ENCODE data around the gene IGFBP5. TPM values are rescaled to one million over a fixed set of nuclear protein-coding genes. Genes with fewer than 3 reads are reported as not detected.

The IGFBP5 gene
- total RNA-seq, 2 experiments from 2014 or later: 0.08 to 0.14 TPM

DNA sequence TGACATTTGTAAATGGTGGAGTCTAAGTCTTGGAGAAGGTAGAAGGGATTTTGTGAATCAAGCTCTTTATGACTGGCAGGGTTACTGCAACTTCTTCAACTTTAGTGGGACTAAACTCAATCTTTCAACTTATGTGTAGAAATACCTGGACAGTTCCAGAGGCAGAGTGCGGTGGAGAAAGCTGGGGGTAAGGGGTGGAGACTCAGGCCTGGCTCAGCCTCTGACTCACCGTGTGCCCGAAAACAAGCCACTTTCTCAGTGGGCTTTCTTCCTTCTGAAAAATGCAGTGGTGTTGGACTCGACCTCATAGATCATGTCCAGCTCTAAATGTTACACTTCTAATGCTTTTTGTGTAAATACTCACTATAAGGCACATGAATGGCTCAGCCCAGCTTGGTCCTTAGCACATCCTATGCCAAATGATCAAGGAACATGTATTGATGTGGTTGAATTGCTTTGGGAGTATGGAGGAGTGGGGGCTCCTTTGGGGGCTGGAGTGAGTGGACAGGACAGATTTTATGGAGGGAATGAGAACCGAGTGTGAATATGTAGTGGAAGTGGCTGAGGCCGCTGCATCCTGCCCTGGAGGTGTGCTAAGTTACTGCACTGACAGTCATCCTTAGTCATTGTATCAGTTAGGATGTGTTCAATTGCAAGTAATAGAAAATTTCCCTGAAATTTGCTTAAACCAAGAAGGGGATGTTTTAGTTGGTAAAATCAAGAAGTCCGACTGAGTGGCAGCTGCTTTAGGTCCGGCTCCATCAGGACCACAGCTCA, 32.2 kb upstream of the IGFBP5 start:
- H3K4me3 Mint-ChIP-seq: no peak overlapping the region
- DNase-seq (no peak), ATAC-seq (ENCODE audit: low read depth) (no peak)
- no peak overlapping the region for H3K27ac Mint-ChIP-seq
- POLR2A ChIA-PET: no interaction called here
- no peaks in the 10 kb centered on the region for H3K36me3 Mint-ChIP-seq
- no peaks in the 10 kb centered on the region for H3K9me3 Mint-ChIP-seq
- peaks cover 1% of the 10 kb centered on the region for H3K4me1 Mint-ChIP-seq
- peaks cover 10% of the 10 kb centered on the region for H3K27me3 Mint-ChIP-seq

DNA sequence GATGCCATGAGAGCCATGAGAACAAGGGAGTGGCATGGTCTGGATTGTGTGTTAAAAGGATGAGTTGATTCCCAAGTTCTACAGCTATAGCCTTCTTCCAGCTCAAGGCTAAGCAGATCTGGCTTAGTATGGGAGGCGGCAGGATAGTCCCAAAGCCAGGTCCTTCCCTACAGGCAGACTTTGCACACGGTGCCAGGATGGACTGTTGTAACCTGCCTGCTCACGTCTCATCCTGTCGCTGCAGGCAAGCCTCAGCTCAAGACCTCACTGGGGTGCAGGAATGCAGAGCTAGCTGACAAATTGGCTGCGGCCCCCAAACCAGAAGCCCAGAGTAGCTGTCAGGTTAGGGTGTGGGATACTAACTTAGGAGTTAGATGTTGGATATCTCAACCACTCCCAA, 28.8 kb upstream of the IGFBP5 start:
- DNase-seq (no peak), ATAC-seq (ENCODE audit: low read depth) (no peak)
- H3K27ac Mint-ChIP-seq: no peak overlapping the region
- no peak overlapping the region for H3K4me3 Mint-ChIP-seq
- no peaks in the 10 kb centered on the region for H3K9me3 Mint-ChIP-seq
- H3K36me3 Mint-ChIP-seq: no peaks in the 10 kb centered on the region
- POLR2A ChIA-PET: no interaction called here
- H3K4me1 Mint-ChIP-seq: peaks cover 1% of the 10 kb centered on the region
- H3K27me3 Mint-ChIP-seq: peaks cover 3% of the 10 kb centered on the region

DNA sequence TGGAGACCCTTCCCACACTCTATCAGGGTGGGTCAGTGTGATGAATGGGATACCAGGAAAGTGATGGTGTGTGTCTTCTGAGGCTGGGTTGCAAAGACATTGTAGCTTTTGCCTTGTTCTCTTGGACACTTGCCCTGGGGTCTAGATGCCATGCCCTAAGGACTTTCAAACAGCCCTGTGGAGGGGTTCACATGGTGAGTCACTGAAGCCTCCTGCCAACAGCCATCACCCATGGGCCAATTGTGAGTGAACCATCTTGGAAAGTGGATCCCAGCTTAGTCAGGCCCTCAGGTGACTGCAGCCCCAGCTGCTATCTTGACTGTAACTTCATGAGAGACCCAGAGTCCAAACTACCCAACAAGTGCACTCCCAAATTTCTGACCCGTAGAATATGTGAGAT, 25.8 kb upstream of the IGFBP5 start:
- Mint-ChIP-seq H3K27ac (no peak overlapping the region), H3K9me3 (no peaks in the 10 kb centered on the region), H3K4me1 (peaks cover 1% of the 10 kb centered on the region)

DNA sequence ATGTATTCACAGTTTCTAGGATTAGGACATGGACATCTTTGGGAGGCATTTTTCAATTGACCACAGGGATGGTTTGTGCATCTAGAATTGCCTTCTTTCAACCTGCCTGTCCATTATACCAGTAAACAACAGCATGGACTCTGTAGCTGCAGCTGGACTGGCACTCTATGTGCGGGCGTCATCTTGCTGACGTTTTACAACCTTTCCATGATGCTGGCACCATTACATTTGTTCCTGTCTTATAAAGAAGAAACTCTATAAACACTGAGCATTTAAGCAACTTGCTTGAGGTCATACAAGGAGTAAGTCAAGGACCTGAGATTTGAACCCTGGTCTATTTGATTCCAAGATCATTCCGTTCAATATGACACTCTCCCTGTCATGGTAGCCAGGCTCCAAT, 25.4 kb upstream of the IGFBP5 start:
- no peak for DNase-seq
- POLR2A ChIA-PET: no interaction called here
- H3K27me3 Mint-ChIP-seq: peaks cover 5% of the 10 kb centered on the region
- peaks cover 1% of the 10 kb centered on the region for H3K4me1 Mint-ChIP-seq
- no peaks in the 10 kb centered on the region for H3K36me3 Mint-ChIP-seq
- no peak overlapping the region for H3K4me3 Mint-ChIP-seq
- no peak overlapping the region for H3K27ac Mint-ChIP-seq
- H3K9me3 Mint-ChIP-seq: no peaks in the 10 kb centered on the region
- ATAC-seq (ENCODE audit: low read depth): no peak

More for the DNA sequence above, 25.8 kb upstream of the IGFBP5 start:
- Mint-ChIP-seq H3K36me3 (no peaks in the 10 kb centered on the region), H3K4me3 (no peak overlapping the region), H3K27me3 (peaks cover 5% of the 10 kb centered on the region)
- ATAC-seq (ENCODE audit: low read depth): no peak
- no peak for DNase-seq
- POLR2A ChIA-PET: no interaction called here

DNA sequence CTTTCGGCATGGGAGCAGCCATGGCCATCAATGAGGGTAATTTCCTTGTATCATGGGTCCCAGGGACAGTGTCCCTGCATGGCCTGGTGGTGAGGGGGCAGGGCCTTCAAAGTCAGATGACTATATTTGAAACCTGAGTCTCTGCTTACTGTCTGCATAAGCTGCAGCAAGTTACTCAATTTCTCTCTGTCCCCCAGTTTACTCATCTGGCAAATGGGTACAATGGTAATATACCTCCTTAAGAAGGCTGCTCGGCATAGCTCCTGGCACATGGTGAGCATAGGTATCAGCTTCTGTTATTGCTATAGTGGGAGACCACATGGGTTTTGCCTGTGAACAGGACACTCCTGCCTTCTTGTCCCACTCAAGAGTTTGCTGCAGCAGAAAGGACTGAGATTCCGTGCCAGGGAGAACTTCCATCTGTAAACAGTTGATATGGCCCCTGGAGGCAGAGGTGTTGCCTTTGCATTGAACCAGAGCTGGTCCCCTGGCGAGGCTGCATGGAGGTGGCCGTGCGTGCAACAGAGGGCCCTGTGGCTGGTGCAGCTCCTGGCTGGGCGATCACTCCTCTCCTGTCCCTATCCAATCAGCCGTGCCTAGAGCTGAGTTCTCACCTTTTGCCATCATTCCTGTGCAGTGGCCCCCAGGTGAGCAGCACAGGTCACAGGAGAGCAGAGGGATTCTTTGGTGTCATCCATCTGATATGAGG, 22.7 kb upstream of the IGFBP5 start:
- DNase-seq (no peak), ATAC-seq (ENCODE audit: low read depth) (no peak)
- Mint-ChIP-seq H3K27ac (no peak overlapping the region), H3K4me1 (no peaks in the 10 kb centered on the region), H3K27me3 (peaks cover 8% of the 10 kb centered on the region), H3K4me3 (no peak overlapping the region), H3K9me3 (no peaks in the 10 kb centered on the region), H3K36me3 (no peaks in the 10 kb centered on the region)
- POLR2A ChIA-PET: no interaction called here

DNA sequence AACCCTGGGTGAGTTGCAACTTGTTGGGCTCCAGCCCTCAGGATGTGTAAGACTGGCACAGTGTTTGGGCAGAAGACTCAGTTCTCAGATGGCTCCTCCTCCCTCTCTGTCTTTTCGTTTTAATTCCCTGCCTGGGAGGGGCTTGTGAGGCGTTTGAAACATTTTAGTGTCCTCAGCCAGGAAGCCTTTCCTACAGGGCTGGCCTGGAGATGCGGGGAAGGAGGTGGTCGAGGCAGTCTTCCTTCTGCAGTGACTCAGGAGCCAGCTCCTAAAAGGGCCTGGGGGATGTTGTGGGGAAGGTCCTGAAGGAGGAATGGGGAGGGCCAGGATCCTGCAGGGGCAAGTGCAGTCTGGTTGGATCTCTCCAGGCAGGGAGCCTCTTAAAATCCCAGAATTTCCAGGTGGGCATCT, 22.1 kb upstream of the IGFBP5 start:
- no peaks in the 10 kb centered on the region for H3K4me1 Mint-ChIP-seq
- DNase-seq (no peak), ATAC-seq (ENCODE audit: low read depth) (no peak)
- no peak overlapping the region for H3K4me3 Mint-ChIP-seq
- H3K27ac Mint-ChIP-seq: no peak overlapping the region
- no peaks in the 10 kb centered on the region for H3K9me3 Mint-ChIP-seq
- H3K27me3 Mint-ChIP-seq: peaks cover 8% of the 10 kb centered on the region
- no peaks in the 10 kb centered on the region for H3K36me3 Mint-ChIP-seq
- POLR2A ChIA-PET: no interaction called here

DNA sequence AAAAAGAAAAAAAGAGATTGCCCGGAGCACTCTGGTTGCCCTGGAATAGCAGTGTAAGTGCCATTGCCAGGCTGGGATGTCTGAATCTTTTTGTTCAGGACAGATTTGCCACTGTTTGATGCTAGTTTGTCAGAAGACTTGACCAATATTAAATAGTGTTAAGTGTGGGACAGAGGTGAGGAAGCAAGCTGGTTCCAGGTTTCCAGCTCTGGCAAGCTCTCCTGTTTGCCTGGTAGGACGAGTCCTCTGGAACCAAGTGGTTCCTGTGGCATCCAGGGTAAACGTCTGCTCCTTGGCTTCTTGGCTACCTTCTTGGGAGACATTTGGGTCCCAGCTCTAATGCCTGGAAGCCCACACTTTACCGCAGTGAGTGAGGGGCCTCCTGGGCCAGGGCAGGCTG, 20.8 kb upstream of the IGFBP5 start:
- POLR2A ChIA-PET: no interaction called here
- Mint-ChIP-seq H3K27ac (no peak overlapping the region), H3K4me1 (no peaks in the 10 kb centered on the region), H3K9me3 (no peaks in the 10 kb centered on the region), H3K27me3 (peaks cover 11% of the 10 kb centered on the region), H3K36me3 (no peaks in the 10 kb centered on the region), H3K4me3 (no peak overlapping the region)
- ATAC-seq (ENCODE audit: low read depth): no peak
- no peak for DNase-seq

DNA sequence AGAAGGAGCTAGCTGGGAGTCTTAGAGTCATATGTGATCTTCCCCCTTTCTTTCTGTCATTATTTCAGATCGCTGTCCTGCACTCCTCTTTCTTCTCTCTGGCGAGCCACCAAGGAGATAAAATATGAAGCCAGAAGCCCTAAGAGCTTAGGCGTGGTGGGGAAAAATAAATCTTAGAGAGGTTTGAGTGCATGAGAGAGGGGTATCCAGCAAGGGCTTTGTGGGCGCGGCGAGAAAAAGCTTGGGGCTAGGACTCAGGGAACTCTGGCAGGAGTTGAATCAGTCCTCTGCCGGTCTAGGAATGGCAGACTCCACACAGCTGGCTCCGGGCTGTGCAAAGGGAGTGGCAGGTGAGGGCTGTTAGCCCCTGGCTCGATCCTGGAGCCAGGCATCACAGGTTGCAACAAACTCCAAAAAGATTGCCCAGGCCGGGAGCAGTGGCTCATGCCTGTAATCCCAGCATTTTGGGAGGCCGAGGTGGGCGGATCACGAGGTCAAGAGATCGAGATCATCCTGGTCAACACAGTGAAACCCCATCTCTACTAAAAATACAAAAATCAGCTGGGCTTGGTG, 20.1 kb upstream of the IGFBP5 start:
- DNase-seq: no peak
- H3K4me3 Mint-ChIP-seq: no peak overlapping the region
- no peaks in the 10 kb centered on the region for H3K9me3 Mint-ChIP-seq
- POLR2A ChIA-PET: no interaction called here
- H3K27me3 Mint-ChIP-seq: peaks cover 11% of the 10 kb centered on the region
- ATAC-seq (ENCODE audit: low read depth): no peak
- no peak overlapping the region for H3K27ac Mint-ChIP-seq
- no peaks in the 10 kb centered on the region for H3K36me3 Mint-ChIP-seq
- no peaks in the 10 kb centered on the region for H3K4me1 Mint-ChIP-seq

DNA sequence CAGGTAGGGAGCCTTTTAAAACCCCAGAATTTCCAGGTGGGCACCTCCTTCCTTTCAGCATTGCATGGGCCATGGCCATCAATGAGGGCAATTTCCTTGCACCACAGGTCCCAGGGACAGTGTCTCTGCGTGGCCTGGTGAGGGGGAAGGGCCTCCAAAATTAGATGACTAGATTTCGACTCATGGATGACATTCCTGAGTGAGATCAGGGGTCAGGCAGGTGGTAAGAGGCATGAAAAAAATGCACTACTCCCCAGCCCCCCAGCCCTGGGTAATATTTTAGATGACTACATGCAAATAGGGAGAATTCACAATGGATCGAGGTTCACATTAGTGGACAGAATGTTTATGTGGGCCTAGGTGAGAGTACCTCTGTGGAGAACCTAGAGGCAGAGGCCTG, 19.0 kb upstream of the IGFBP5 start:
- Mint-ChIP-seq H3K4me3 (no peak overlapping the region), H3K27ac (no peak overlapping the region), H3K27me3 (peaks cover 11% of the 10 kb centered on the region), H3K36me3 (no peaks in the 10 kb centered on the region), H3K4me1 (no peaks in the 10 kb centered on the region), H3K9me3 (no peaks in the 10 kb centered on the region)
- ATAC-seq (ENCODE audit: low read depth) (no peak), DNase-seq (no peak)
- POLR2A ChIA-PET: no interaction called here

DNA sequence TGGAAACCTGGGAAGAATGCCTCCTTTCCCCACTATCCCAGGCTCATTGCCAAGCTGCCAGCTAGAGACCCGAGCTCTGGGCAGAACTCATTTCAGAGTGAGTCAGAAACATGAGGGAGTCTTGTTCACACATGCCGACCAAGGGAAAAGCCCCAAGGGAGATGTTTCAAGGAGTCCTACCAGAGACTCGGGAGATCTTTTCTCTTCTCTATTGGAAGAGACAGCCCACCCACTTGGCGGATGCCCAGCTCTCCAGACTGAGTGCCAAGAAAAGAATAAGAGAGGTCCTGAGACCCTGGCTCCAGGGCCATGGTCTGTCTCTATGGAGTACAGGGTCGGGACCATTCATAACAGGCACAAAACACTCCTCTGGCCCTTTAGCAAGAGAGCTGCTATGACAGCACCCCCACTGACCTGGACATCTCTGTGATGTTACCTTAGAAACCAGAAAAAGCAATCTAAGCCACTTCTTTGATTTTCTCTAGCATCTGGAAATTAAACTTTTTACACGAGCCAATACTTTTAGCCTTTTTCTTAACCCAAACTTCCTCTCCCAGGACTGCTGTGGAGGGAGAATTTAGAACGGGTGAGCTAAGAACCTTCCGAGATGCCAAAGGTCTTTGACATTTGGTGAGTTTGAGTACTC, 18.5 kb upstream of the IGFBP5 start:
- H3K9me3 Mint-ChIP-seq: no peaks in the 10 kb centered on the region

DNA sequence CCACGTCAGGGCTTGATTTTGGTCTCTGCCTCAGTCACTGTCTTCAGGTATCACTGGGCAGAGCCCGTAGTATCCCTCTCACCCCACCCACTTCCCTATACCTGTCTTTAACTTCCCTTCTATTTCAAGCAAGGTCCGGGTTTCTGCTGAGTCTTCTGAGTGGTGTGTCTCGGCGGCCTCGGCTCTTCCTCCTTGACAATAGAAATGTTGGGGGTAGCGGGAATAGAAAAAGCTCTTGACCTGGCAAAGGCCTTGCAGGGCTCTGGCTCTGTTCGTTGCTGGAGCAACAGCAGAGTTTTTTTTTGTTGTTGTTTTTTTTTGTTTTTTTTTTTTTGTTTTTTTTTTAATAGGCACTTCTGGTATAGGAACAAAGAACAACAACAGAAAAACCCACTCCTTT, 16.0 kb upstream of the IGFBP5 start:
- H3K27me3 Mint-ChIP-seq: peaks cover 8% of the 10 kb centered on the region
- H3K4me1 Mint-ChIP-seq: no peaks in the 10 kb centered on the region
- no peak for ATAC-seq (ENCODE audit: low read depth)
- H3K9me3 Mint-ChIP-seq: no peaks in the 10 kb centered on the region
- no peaks in the 10 kb centered on the region for H3K36me3 Mint-ChIP-seq
- POLR2A ChIA-PET: no interaction called here
- no peak for DNase-seq
- H3K4me3 Mint-ChIP-seq: no peak overlapping the region
- no peak overlapping the region for H3K27ac Mint-ChIP-seq

More for the DNA sequence above, 18.5 kb upstream of the IGFBP5 start:
- DNase-seq (no peak), ATAC-seq (ENCODE audit: low read depth) (no peak)
- no peaks in the 10 kb centered on the region for H3K4me1 Mint-ChIP-seq
- H3K4me3 Mint-ChIP-seq: no peak overlapping the region
- no peaks in the 10 kb centered on the region for H3K36me3 Mint-ChIP-seq
- H3K27ac Mint-ChIP-seq: no peak overlapping the region
- H3K27me3 Mint-ChIP-seq: peaks cover 10% of the 10 kb centered on the region
- POLR2A ChIA-PET: no interaction called here

DNA sequence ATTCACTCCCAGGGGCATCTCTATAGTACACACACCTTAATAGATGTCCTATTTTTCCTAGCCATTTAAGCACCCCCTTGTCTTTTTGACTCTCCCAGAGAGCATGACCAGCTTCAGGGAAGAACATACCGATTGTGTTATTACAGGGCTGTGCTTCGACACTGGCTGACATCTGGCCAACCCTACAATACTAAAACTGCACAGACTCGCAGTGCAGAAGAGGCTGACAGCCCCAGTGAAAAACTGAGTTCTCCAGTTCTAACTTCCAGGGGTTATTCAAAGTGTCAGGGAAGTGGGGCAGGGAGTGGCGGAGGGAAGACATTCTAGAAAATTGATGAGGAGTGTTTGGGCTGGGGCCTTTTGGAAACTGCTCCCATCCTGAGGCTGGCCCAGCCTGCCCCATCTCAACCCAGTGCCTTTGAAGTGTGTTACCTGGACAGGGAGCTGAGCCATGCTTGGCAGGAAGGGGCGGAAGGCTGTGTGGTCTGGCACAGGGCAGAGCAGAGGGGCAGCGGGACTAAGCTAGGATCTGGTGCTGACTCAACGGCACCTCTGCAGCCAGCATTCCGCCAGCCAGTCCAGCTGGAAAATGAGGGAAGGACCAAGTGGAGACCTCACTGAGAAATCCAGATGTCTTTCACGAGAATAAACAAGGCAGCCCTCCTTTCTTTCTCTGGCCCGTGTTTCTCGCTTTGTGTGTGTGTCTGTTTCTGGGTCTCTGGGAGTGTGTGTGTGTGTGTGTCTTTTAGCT, 15.4 kb upstream of the IGFBP5 start:
- Mint-ChIP-seq H3K9me3 (no peaks in the 10 kb centered on the region), H3K36me3 (no peaks in the 10 kb centered on the region), H3K4me1 (no peaks in the 10 kb centered on the region), H3K4me3 (no peak overlapping the region), H3K27ac (no peak overlapping the region), H3K27me3 (peaks cover 8% of the 10 kb centered on the region)
- no peak for DNase-seq
- ATAC-seq (ENCODE audit: low read depth): no peak
- POLR2A ChIA-PET: no interaction called here

DNA sequence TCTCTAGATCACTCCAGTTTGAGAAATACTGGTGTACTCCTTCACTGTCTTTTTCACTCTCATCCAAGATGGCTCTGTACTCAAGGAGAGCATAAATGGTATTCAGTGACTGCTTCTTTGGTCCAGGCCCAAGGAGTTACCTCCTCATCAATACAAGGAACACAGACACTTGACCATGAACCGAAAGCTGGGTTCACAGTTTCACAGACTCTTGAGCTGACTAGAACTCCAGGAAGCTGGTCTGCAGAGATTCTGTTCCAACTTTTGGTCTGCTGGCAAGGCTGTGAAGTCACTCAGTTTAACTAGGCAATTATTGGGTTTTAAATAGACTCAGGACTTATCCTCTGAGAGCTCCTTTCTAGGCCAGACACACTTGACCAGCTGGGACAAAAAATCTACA, 7.4 kb upstream of the IGFBP5 start:
- Mint-ChIP-seq H3K4me1 (no peaks in the 10 kb centered on the region), H3K27me3 (peaks cover 5% of the 10 kb centered on the region), H3K27ac (no peak overlapping the region), H3K9me3 (no peaks in the 10 kb centered on the region), H3K4me3 (no peak overlapping the region), H3K36me3 (no peaks in the 10 kb centered on the region)
- DNase-seq (no peak), ATAC-seq (ENCODE audit: low read depth) (no peak)
- POLR2A ChIA-PET: no interaction called here
